H7 (cell line): ENCODE results near the gene GNGT1. TPM values are rescaled to one million over a fixed set of nuclear protein-coding genes. Genes with fewer than 3 reads are reported as not detected.
"Not testable (repeated sequence)": the region's sequence is repeated elsewhere in the genome, so short reads cannot be mapped to it uniquely, and the experiment has no call there.

Experiments
- DNase-seq: peaks from one replicate; pipeline ENCODE4 v3.0.0; 2012
- H3K27me3 ChIP-seq: 2 replicates; pipeline ENCODE4 v1.6.0; 2011; ENCODE audit warnings: mild to moderate bottlenecking, low read length; ENCODE audit not compliant: control insufficient read depth, insufficient read depth
- H3K36me3 ChIP-seq: replicated peaks from 2 replicates; pipeline ENCODE4 v1.5.1; 2011; ENCODE audit warnings: low read length; ENCODE audit not compliant: control insufficient read depth, insufficient read depth
- H3K4me3 ChIP-seq: 2 replicates; pipeline ENCODE4 v1.5.1; 2011; ENCODE audit warnings: low read depth, mild to moderate bottlenecking, control low read depth, low read length, moderate library complexity; ENCODE audit not compliant: insufficient read depth
- total RNA-seq: library from RNA; depleted of rRNA; stranded (reverse); fragments of >200 nt; shearing (Covaris generic); gene quantifications from 2 replicates; pipeline ENCODE4 v1.2.3, GENCODE V29; 2014

Gene GNGT1
- total RNA-seq, 1 experiment from 2014 or later: not detected

DNA sequence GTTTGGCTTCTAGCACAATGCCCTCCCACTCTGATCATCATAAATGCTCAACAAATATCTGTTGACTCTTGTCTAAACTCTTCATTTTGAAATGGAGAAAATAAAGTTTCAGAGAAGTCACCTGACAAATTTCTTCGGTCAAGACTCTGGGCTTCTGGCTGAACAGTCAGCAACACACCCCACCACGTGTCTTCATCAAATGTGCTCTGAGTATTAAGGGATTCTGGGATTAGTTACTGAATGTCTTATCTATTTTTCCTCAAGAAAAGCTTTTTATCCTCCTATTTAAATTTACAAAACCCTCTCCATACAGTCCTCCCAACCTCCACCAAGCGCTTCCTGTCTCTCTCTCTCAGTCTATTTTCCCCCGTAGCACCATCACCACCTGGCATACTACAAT, 9.9 kb downstream of the GNGT1 start:
- not testable (repeated sequence) for H3K27me3 ChIP-seq, DNase-seq, H3K4me3 ChIP-seq, H3K36me3 ChIP-seq

DNA sequence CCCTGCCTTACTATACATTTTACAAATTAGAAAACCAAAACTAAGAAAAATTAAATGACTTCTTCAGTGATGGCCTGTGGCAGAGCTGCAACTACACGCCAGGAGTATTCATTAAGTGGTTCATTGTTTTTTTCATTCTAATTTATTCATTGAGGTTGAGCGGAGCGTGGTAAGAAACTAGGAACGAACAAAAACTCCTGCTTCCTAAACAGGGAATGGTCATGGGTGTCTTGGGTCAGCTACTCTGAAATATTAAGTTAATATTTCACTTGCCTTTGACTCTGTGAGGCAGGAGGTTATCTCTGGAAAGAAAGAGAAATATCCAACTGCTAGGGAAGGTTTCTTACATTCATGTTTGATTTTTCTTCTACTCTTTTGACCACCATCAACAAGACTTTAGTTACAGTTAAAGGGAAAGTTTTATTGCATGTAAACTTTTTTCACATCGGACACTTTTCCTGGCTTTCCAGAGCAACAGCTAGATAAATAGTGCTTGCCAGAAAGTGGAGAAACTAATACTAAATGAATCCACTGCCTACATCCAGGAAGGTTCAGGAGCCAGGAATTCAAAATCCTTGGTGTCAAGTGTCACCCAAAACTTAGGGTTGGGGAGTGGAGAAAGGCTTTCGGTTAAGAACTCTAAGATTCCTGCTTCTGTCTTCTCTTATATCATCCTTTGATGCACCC, 14.3 kb downstream of the GNGT1 start:
- Histone ChIP-seq H3K27me3 (no peaks in the 10 kb centered on the region), H3K4me3 (no peak overlapping the region), H3K36me3 (no peaks in the 10 kb centered on the region)
- peak; percentile 10 for DNase-seq

DNA sequence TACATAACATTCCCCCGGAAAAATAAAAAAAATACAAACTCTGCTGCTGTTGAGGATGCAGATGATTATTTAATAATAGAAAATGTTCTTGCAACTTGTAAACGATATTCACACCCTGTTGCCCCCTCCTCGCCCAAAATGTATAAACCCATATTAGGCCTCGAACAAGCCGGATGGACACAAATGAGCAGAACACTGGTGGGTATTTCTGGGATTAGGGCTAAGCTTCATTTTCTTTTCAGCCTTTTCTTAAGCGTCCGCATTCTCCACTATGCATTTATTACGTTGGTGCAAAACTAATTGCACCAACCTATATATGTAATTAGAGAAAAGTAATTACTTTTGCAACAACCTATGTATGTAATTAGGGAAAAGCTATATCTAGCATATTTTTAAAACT, 14.8 kb downstream of the GNGT1 start:
- no peak for DNase-seq
- Histone ChIP-seq H3K4me3 (no peak overlapping the region; the same call in 1 of the 2 replicates), H3K36me3 (no peaks in the 10 kb centered on the region), H3K27me3 (no peaks in the 10 kb centered on the region)

DNA sequence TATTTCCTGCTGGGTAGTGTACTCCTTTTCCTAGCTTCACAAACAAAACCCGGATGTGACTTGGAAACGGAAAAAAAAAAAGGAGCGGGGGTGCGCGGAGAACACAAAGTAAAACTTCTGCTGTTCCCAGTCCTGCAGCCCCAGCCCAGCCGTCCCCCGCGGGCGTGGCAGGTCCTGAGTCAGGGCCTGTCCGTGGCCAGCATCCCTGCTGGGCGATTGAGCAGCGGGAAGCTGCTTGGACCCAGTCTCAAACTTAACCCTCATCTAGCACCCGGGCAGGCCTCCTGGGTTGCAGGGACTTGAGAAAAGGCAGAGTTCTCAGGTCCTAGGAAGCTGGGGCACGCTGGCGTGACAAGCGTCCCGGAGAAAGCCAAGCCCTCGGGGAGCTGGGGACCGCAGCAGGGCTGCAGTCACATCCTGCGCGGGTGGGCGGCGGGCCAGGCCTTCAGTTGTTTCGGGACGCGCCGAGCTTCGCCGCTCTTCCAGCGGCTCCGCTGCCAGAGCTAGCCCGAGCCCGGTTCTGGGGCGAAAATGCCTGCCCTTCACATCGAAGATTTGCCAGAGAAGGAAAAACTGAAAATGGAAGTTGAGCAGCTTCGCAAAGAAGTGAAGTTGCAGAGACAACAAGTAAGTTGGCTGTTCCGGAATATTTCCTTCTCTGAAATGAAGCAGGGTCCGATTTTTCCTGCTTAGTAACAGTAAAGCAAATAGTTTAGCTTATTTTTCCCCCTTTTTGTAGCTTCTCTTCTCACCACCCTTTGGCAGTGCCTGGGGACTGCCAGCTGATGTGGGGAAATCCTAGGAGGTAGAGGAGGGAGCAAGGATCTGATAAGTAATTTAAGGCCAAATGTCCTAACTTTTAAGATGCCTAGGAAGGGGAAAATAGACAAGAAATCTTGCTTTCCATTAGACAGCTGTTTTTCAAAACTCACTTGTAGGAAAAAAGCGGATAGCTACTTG, 15.5 kb downstream of the GNGT1 start, which contains the start of gene GNG11:
Gene GNG11 (plus strand): TSS at position 129 of the 960 bp plus-strand sequence. CDS start 403 bp downstream, at position 532.
- peak within 1 kb of the TSS; percentile 58 for H3K4me3 ChIP-seq

DNA sequence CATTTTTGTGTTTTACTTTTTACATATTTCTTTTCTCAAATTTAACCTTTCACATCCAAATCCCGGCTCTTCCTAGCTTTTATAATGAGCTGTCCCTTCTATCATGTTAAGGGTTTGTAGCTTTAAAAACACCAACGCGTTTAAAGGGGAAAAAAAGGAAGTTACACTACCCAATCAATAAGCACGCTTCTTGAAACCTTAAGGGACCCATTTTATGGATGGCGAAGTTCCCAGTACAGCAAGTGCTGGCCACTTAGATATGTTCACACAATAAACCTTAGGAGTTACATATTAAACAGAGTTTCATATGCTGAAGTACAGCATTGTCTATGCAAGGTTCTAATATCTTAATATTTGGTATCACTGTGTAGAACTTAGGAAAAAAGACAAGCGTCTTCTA, 16.9 kb downstream of the GNGT1 start:
- no peak overlapping the region for H3K4me3 ChIP-seq
- no peaks in the 10 kb centered on the region for H3K36me3 ChIP-seq
- DNase-seq: no peak
- no peaks in the 10 kb centered on the region for H3K27me3 ChIP-seq

More for the DNA sequence above, 15.5 kb downstream of the GNGT1 start, which contains the start of gene GNG11:
- no peaks in the 10 kb centered on the region for H3K36me3 ChIP-seq
- no peaks in the 10 kb centered on the region for H3K27me3 ChIP-seq
- DNase-seq: peak; percentile 66

DNA sequence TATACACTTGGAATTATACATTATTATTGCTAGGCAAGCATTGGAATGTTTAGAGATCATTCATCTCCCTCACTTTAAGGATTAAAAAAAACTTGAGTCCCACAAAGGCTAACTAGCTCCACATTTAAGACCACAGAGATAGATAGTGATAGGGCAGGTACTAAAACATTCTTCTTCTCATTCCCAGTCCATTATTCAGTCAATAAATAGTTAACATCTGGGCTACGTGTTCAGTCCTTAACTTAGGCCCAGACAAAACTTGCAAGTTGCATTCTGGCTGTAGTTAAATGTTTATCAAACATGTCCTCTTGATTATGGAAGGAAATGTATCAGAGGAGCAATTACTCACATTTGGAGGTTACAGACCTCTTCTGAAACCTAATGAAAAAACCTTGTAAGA, 17.6 kb downstream of the GNGT1 start:
- H3K36me3 ChIP-seq: no peaks in the 10 kb centered on the region
- no peaks in the 10 kb centered on the region for H3K27me3 ChIP-seq
- DNase-seq: no peak
- H3K4me3 ChIP-seq: no peak overlapping the region

DNA sequence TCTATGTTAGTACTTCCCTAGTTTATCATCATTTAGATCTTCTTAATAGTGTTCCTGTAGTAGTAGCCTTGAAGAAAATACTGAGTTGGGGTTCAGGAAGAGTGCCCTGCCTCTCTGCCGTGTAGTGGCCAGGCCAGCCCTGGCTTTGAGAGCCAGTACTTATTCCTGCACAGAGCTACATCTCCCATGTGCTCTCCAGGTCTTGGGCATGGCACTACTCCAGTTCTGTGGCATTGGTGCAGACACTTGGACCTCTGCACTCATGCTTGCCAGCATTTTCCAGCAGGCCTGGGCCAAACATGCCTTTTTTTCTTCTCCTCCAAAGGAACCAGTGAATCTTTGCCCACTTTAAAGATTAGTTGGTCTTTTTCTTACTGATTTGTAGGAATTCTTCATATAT, 20.4 kb downstream of the GNGT1 start:
- no peak for DNase-seq
- H3K4me3 ChIP-seq: no peak overlapping the region
- no peaks in the 10 kb centered on the region for H3K36me3 ChIP-seq
- H3K27me3 ChIP-seq: no peaks in the 10 kb centered on the region

DNA sequence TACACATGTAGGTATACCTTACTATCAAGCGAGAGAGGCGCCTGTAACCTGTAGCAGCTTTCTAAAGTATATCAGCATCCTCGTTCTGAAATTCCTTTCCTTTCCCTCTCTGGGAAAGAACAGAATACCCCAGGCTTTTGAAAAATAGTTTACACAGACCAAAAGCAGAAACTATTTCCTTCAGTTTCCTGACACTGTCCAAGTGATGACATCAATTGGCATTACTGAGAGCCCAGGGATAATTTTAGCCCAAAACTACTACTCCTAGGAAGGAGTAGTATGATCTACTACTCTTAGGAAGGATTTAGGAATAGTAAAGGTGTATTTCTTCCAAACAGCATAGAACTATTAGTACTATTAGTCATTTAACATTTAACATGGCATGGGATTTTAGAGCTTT, 21.2 kb downstream of the GNGT1 start:
- no peak overlapping the region for H3K4me3 ChIP-seq
- DNase-seq: no peak
- H3K27me3 ChIP-seq: no peaks in the 10 kb centered on the region
- no peaks in the 10 kb centered on the region for H3K36me3 ChIP-seq

DNA sequence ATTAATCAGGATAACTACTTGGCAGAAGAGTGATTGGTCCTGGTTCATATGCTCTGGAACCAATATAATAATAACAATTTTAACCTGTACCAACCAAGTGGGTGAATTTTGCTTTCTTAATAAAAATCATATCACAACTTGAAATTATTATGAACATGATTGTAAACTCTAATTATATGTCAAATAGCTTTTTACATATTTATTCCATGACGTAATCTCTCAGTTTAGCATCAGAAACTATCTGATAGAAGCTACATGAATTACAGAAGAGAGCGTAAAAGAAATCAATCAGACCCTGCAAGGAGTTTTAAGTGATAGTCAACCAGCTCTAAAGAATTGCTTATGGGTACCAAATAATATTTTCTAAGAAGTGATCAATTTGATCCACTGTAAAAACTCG, 25.3 kb downstream of the GNGT1 start:
- H3K4me3 ChIP-seq: no peak overlapping the region
- H3K36me3 ChIP-seq: no peaks in the 10 kb centered on the region
- no peaks in the 10 kb centered on the region for H3K27me3 ChIP-seq
- no peak for DNase-seq

DNA sequence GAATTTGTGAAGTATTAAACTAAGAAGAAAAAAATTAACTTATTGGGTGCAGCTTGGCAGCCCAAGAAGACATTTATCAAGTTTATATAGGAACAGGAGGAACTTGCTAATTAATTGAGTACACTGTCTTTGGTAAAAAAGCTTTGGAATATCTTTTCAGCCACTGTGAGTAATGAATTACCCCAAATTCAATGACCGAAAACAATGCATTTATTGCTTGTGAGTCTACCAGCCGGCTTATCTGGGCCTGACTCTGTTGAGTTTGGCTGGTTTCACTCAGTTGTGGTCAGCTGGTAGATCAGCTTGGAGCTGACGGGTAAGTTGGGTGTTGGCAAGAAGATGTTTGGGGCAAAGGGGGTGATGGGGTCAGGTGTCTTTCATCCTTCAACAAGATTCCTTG, 26.8 kb downstream of the GNGT1 start:
- H3K4me3 ChIP-seq: no peak overlapping the region
- H3K36me3 ChIP-seq: no peaks in the 10 kb centered on the region
- DNase-seq: no peak
- no peaks in the 10 kb centered on the region for H3K27me3 ChIP-seq

DNA sequence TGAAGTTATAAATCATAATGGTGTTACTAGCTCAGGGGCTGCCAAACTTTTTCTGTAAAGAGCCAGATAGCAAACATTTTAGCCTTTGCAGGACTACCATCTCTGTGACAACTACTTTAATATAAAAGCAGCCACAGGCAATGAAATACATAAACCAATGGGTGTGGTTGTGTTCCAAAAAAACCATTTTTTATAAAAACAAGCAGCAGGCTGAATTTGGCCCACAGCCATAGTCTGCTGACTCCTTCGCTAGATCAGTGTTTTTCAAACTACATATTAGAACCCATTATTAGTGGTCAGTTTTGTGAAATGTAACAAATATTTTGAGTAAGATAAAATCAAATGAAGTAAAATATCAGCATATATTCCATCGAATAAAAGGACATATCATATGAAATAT, 28.7 kb downstream of the GNGT1 start:
- no peak for DNase-seq
- Histone ChIP-seq H3K4me3 (no peak overlapping the region), H3K36me3 (no peaks in the 10 kb centered on the region), H3K27me3 (no peaks in the 10 kb centered on the region)

DNA sequence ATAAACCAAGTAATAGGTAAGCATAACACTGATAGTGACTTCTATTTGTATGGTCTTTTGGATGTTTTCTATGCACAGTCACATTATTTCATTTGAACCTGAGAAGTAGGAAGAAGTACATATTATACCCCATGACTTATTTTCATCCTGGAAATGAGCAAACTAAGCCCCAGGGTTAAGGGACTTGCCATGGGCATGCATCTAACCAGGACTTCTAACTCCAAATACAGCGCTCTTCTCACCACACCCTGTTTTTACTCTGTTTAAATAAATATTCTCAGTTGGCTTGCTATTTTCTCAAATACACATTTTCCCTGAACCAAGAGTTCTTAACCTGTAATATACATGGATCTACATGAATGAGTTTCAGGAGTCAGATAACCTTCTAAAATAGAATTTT, 31.5 kb downstream of the GNGT1 start:
- no peak for DNase-seq
- no peak overlapping the region for H3K4me3 ChIP-seq
- H3K27me3 ChIP-seq: no peaks in the 10 kb centered on the region
- H3K36me3 ChIP-seq: no peaks in the 10 kb centered on the region

DNA sequence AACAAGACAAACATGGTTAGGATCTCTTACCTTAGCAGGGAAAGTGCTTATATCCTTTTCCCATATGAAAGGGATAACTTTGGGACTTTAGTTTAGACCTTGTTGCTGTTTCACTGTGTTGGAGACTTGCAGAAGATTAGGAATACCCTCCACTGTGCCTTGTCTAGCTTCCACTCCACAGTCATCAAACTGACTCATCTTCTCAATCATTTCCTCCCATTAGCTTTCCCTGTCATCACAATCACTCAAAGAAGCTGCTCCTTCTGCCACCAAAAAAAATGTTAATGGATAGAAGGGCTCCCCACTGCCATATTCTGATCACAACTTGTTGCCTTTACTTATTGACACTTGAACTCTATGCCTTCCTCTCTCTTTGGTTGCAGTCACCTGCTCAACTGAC, 31.9 kb downstream of the GNGT1 start:
- no peak overlapping the region for H3K4me3 ChIP-seq
- no peaks in the 10 kb centered on the region for H3K27me3 ChIP-seq
- DNase-seq: no peak
- H3K36me3 ChIP-seq: no peaks in the 10 kb centered on the region

DNA sequence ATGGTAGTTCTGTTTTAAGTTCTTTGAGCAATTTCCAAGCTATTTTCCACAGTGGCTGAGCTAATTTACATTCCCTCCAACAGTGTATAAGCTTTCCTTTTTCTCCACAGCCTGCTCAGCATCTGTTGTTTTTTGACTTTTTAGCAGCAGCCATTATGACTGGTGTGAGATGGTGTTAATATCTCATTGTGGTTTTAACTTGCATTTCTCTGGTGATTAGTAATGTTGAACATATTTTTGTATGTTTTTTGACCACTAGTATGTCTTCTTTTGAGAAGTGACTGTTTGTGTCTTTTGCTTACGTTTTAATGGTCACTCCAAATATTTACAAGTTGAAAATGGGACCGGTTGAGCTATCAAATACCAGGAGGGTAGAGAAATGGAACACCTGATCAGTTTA, 35.6 kb downstream of the GNGT1 start:
- DNase-seq: no peak
- no peaks in the 10 kb centered on the region for H3K36me3 ChIP-seq
- H3K27me3 ChIP-seq: no peaks in the 10 kb centered on the region
- no peak overlapping the region for H3K4me3 ChIP-seq
